Activated T-helper 2 cell treated with anti-CD3 and anti-CD28 coated beads, Interferon-gamma antibody, Interleukin-2, Interleukin-4, amounts not matched to agents 10 μg/mL and 5 μg/mL and 100 μg/mL, durations not matched to agents 14 hours and 24 hours and 36 hours (primary cell): ENCODE results near the gene SLC20A1. TPM values are rescaled to one million over a fixed set of nuclear protein-coding genes. Genes with fewer than 3 reads are reported as not detected.
"Not testable (repeated sequence)": the region's sequence is repeated elsewhere in the genome, so short reads cannot be mapped to it uniquely, and the experiment has no call there.

ENCODE experiments used
- DNase-seq: peaks from one replicate; pipeline ENCODE4 v3.0.0; 2021; ENCODE audit warnings: low spot score
- H3K27ac Mint-ChIP-seq: one replicate; pipeline ENCODE4 v1.8.0; 2021; ENCODE audit warnings: mixed read lengths
- H3K27me3 Mint-ChIP-seq: one replicate; pipeline ENCODE4 v1.8.0; 2021; ENCODE audit warnings: low read depth, mixed read lengths
- H3K36me3 Mint-ChIP-seq: one replicate; pipeline ENCODE4 v1.8.0; 2021; ENCODE audit warnings: low read depth, mixed read lengths
- H3K4me1 Mint-ChIP-seq: one replicate; pipeline ENCODE4 v1.8.0; 2021; ENCODE audit warnings: low read depth, mixed read lengths
- H3K4me3 Mint-ChIP-seq: one replicate; pipeline ENCODE4 v1.8.0; 2021; ENCODE audit warnings: low read depth, mild to moderate bottlenecking, moderate library complexity, mixed read lengths
- H3K9me3 Mint-ChIP-seq: one replicate; pipeline ENCODE4 v1.8.0; 2021; ENCODE audit warnings: mixed read lengths
- intact Hi-C: fragments of 100-400 bp; cut with micrococcal nuclease; formaldehyde crosslinking; loops from one replicate; pipeline ENCODE4 v1.15.1; 2023
- total RNA-seq: library from RNA; stranded (reverse); gene quantifications from 2 replicates; pipeline ENCODE4 v1.2.3, GENCODE V29; 2022

SLC20A1 gene
- total RNA-seq, 1 donor from 2014 or later: 128 TPM

GRCh38 chr2:112662704-112663103 lies 17.0 kb downstream of the SLC20A1 start:
- H3K4me1 Mint-ChIP-seq: peaks cover 42% of the 10 kb centered on the region
- intact Hi-C loops: no loop called here
- H3K27me3 Mint-ChIP-seq: no peaks in the 10 kb centered on the region
- DNase-seq: no peak
- no peak overlapping the region for H3K27ac Mint-ChIP-seq
- H3K9me3 Mint-ChIP-seq: no peaks in the 10 kb centered on the region
- H3K36me3 Mint-ChIP-seq: peaks cover 80% of the 10 kb centered on the region
- H3K4me3 Mint-ChIP-seq: no peak overlapping the region

- intact Hi-C loops: no loop called here
These were observed 18.9 kb downstream of the SLC20A1 start for GRCh38 chr2:112664689-112665088.

GRCh38 chr2:112665113-112665780 lies 19.5 kb downstream of the SLC20A1 start:
- H3K4me3 Mint-ChIP-seq: no peak overlapping the region
- peak overlapping the region; percentile 42 for H3K27ac Mint-ChIP-seq
- no peaks in the 10 kb centered on the region for H3K27me3 Mint-ChIP-seq
- H3K4me1 Mint-ChIP-seq: peaks cover 25% of the 10 kb centered on the region
- H3K36me3 Mint-ChIP-seq: peaks cover 61% of the 10 kb centered on the region
- intact Hi-C loops: no loop called here
- no peak for DNase-seq
- no peaks in the 10 kb centered on the region for H3K9me3 Mint-ChIP-seq

More at GRCh38 chr2:112664689-112665088, 18.9 kb downstream of the SLC20A1 start:
- Mint-ChIP-seq H3K4me1 (peaks cover 29% of the 10 kb centered on the region), H3K36me3 (peaks cover 66% of the 10 kb centered on the region), H3K9me3 (no peaks in the 10 kb centered on the region), H3K27ac (no peak overlapping the region), H3K27me3 (no peaks in the 10 kb centered on the region), H3K4me3 (no peak overlapping the region)
- no peak for DNase-seq

- H3K27ac Mint-ChIP-seq: no peak overlapping the region
- H3K9me3 Mint-ChIP-seq: no peaks in the 10 kb centered on the region
- H3K4me3 Mint-ChIP-seq: no peak overlapping the region
- H3K27me3 Mint-ChIP-seq: no peaks in the 10 kb centered on the region
- H3K36me3 Mint-ChIP-seq: peaks cover 46% of the 10 kb centered on the region
- intact Hi-C loops: no loop called here
- DNase-seq: no peak
- H3K4me1 Mint-ChIP-seq: peaks cover 18% of the 10 kb centered on the region
These were observed 21.0 kb downstream of the SLC20A1 start for GRCh38 chr2:112666761-112667122.

- H3K27me3 Mint-ChIP-seq, intact Hi-C loops, DNase-seq, H3K4me3 Mint-ChIP-seq, H3K9me3 Mint-ChIP-seq, H3K27ac Mint-ChIP-seq: not testable (repeated sequence)
- H3K4me1 Mint-ChIP-seq: peaks cover 18% of the 10 kb centered on the region
- H3K36me3 Mint-ChIP-seq: peaks cover 42% of the 10 kb centered on the region
These were observed 21.8 kb downstream of the SLC20A1 start for GRCh38 chr2:112667540-112667939.

GRCh38 chr2:112669667-112670066 lies 23.9 kb downstream of the SLC20A1 start:
- Mint-ChIP-seq H3K36me3 (peaks cover 21% of the 10 kb centered on the region), H3K4me1 (peaks cover 16% of the 10 kb centered on the region), H3K27me3 (peaks cover 3% of the 10 kb centered on the region), H3K4me3 (no peak overlapping the region), H3K9me3 (no peaks in the 10 kb centered on the region), H3K27ac (no peak overlapping the region)
- intact Hi-C loops: no loop called here
- no peak for DNase-seq

GRCh38 chr2:112670252-112671022 lies 24.7 kb downstream of the SLC20A1 start:
- intact Hi-C loops: no loop called here
- Mint-ChIP-seq H3K27ac (no peak overlapping the region), H3K27me3 (peaks cover 5% of the 10 kb centered on the region)

GRCh38 chr2:112671801-112672200 lies 26.1 kb downstream of the SLC20A1 start:
- Mint-ChIP-seq H3K27ac (no peak overlapping the region), H3K4me3 (no peak overlapping the region), H3K36me3 (peaks cover 7% of the 10 kb centered on the region), H3K27me3 (peaks cover 5% of the 10 kb centered on the region), H3K4me1 (peaks cover 4% of the 10 kb centered on the region), H3K9me3 (no peaks in the 10 kb centered on the region)
- no peak for DNase-seq
- intact Hi-C loops: no loop called here

More at GRCh38 chr2:112670252-112671022, 24.7 kb downstream of the SLC20A1 start:
- Mint-ChIP-seq H3K36me3 (peaks cover 13% of the 10 kb centered on the region), H3K4me1 (peaks cover 10% of the 10 kb centered on the region), H3K4me3 (no peak overlapping the region), H3K9me3 (no peaks in the 10 kb centered on the region)
- DNase-seq: no peak

GRCh38 chr2:112673008-112673407 lies 27.3 kb downstream of the SLC20A1 start:
- Mint-ChIP-seq H3K9me3 (no peaks in the 10 kb centered on the region), H3K4me3 (no peak overlapping the region), H3K36me3 (peaks cover 6% of the 10 kb centered on the region), H3K27ac (no peak overlapping the region), H3K4me1 (peaks cover 4% of the 10 kb centered on the region), H3K27me3 (peaks cover 5% of the 10 kb centered on the region)
- no peak for DNase-seq
- intact Hi-C loops: no loop called here

GRCh38 chr2:112674229-112674628 lies 28.5 kb downstream of the SLC20A1 start:
- peaks cover 4% of the 10 kb centered on the region for H3K4me1 Mint-ChIP-seq
- no peak overlapping the region for H3K27ac Mint-ChIP-seq
- peaks cover 8% of the 10 kb centered on the region for H3K27me3 Mint-ChIP-seq
- no peak overlapping the region for H3K4me3 Mint-ChIP-seq
- peaks cover 1% of the 10 kb centered on the region for H3K36me3 Mint-ChIP-seq
- no peaks in the 10 kb centered on the region for H3K9me3 Mint-ChIP-seq
- intact Hi-C loops: no loop called here
- DNase-seq: no peak

GRCh38 chr2:112679484-112679883 lies 33.7 kb downstream of the SLC20A1 start:
- H3K9me3 Mint-ChIP-seq: no peaks in the 10 kb centered on the region
- H3K27me3 Mint-ChIP-seq: peaks cover 9% of the 10 kb centered on the region

GRCh38 chr2:112680666-112681101 lies 34.9 kb downstream of the SLC20A1 start:
- DNase-seq: no peak
- H3K36me3 Mint-ChIP-seq: no peaks in the 10 kb centered on the region
- peaks cover 17% of the 10 kb centered on the region for H3K4me1 Mint-ChIP-seq
- H3K27ac Mint-ChIP-seq: no peak overlapping the region
- H3K9me3 Mint-ChIP-seq: no peaks in the 10 kb centered on the region
- H3K27me3 Mint-ChIP-seq: peaks cover 6% of the 10 kb centered on the region
- intact Hi-C loops: no loop called here
- H3K4me3 Mint-ChIP-seq: no peak overlapping the region

More at GRCh38 chr2:112679484-112679883, 33.7 kb downstream of the SLC20A1 start:
- no peak overlapping the region for H3K27ac Mint-ChIP-seq
- no peak overlapping the region for H3K4me3 Mint-ChIP-seq
- no peaks in the 10 kb centered on the region for H3K36me3 Mint-ChIP-seq
- peaks cover 15% of the 10 kb centered on the region for H3K4me1 Mint-ChIP-seq
- no peak for DNase-seq
- intact Hi-C loops: no loop called here

- no peaks in the 10 kb centered on the region for H3K36me3 Mint-ChIP-seq
- H3K4me3 Mint-ChIP-seq: no peak overlapping the region
- H3K27me3 Mint-ChIP-seq: peaks cover 6% of the 10 kb centered on the region
- H3K9me3 Mint-ChIP-seq: no peaks in the 10 kb centered on the region
- no peak for DNase-seq
- H3K27ac Mint-ChIP-seq: no peak overlapping the region
- intact Hi-C loops: no loop called here
- peaks cover 21% of the 10 kb centered on the region for H3K4me1 Mint-ChIP-seq
These were observed 36.4 kb downstream of the SLC20A1 start for GRCh38 chr2:112682101-112682500.
